Muscle layer of colon (tissue), 2 donors: ENCODE measurements around the gene SURF2.

Source experiments
- H3K27ac ChIP-seq: one replicate; pipeline ENCODE4 v1.7.0; 2013; ENCODE audit warnings: low read depth, mild to moderate bottlenecking, low read length, moderate library complexity
- H3K27me3 ChIP-seq, 2 donors: one replicate each; pipeline ENCODE4 v1.7.0; 2013; ENCODE audit warnings: low read length in 2 of 2, mild to moderate bottlenecking in 2 of 2; ENCODE audit not compliant: insufficient read depth in 2 of 2, control insufficient read depth in 1 of 2
- H3K36me3 ChIP-seq: one replicate; pipeline ENCODE4 v1.7.0; 2013; ENCODE audit warnings: mild to moderate bottlenecking, low read length; ENCODE audit not compliant: insufficient read depth
- H3K4me1 ChIP-seq: one replicate; pipeline ENCODE4 v1.7.0; 2013; ENCODE audit warnings: mild to moderate bottlenecking, low read length; ENCODE audit not compliant: insufficient read depth
- H3K4me3 ChIP-seq, 2 donors: one replicate each; pipeline ENCODE4 v1.7.0; 2013; ENCODE audit warnings: low read length in 2 of 2, low read depth in 1 of 2, mild to moderate bottlenecking in 1 of 2, moderate library complexity in 1 of 2
- H3K9ac ChIP-seq: one replicate; pipeline ENCODE4 v1.7.0; 2013; ENCODE audit warnings: low read length
- H3K9me3 ChIP-seq: one replicate; pipeline ENCODE4 v1.7.0; 2013; ENCODE audit warnings: mild to moderate bottlenecking, low read length
- donor health status: abdominal sarcoma.
- donor health status: Adenocarcinoma of cecum.

SURF2 gene

GRCh38 chr9:133339641-133340040, 16.7 kb upstream of the SURF2 start:
- H3K36me3 ChIP-seq: peaks cover 54% of the 10 kb centered on the region

GRCh38 chr9:133340256-133340655, 16.1 kb upstream of the SURF2 start:
- no peaks in the 10 kb centered on the region for H3K9me3 ChIP-seq
- H3K36me3 ChIP-seq: peaks cover 59% of the 10 kb centered on the region
- H3K27ac ChIP-seq: no peak overlapping the region
- H3K4me3 ChIP-seq: no peak overlapping the region
- H3K9ac ChIP-seq: no peak overlapping the region
- H3K27me3 ChIP-seq: no peaks in the 10 kb centered on the region
- peaks cover 4% of the 10 kb centered on the region for H3K4me1 ChIP-seq

More at GRCh38 chr9:133339641-133340040, 16.7 kb upstream of the SURF2 start:
- Histone ChIP-seq H3K9me3 (no peaks in the 10 kb centered on the region), H3K27ac (no peak overlapping the region), H3K27me3 (no peaks in the 10 kb centered on the region), H3K9ac (no peak overlapping the region), H3K4me1 (peaks cover 10% of the 10 kb centered on the region), H3K4me3 (no peak overlapping the region)

- Histone ChIP-seq H3K27me3 (no peaks in the 10 kb centered on the region), H3K36me3 (peaks cover 66% of the 10 kb centered on the region), H3K27ac (no peak overlapping the region), H3K9ac (no peak overlapping the region), H3K4me3 (no peak overlapping the region), H3K4me1 (peaks cover 9% of the 10 kb centered on the region), H3K9me3 (no peaks in the 10 kb centered on the region)
Measured at GRCh38 chr9:133340916-133341315, 15.4 kb upstream of the SURF2 start.

- Histone ChIP-seq H3K27ac (no peak overlapping the region), H3K9ac (no peak overlapping the region), H3K36me3 (peaks cover 70% of the 10 kb centered on the region), H3K9me3 (no peaks in the 10 kb centered on the region), H3K4me3 (no peak overlapping the region), H3K4me1 (peaks cover 13% of the 10 kb centered on the region), H3K27me3 (no peaks in the 10 kb centered on the region)
Measured at GRCh38 chr9:133341369-133342068, 14.8 kb upstream of the SURF2 start.

- Histone ChIP-seq H3K27ac (no peak overlapping the region), H3K4me1 (peaks cover 15% of the 10 kb centered on the region), H3K4me3 (no peak overlapping the region), H3K9me3 (no peaks in the 10 kb centered on the region), H3K36me3 (peaks cover 70% of the 10 kb centered on the region), H3K9ac (no peak overlapping the region), H3K27me3 (no peaks in the 10 kb centered on the region)
Measured at GRCh38 chr9:133342069-133342406, 14.3 kb upstream of the SURF2 start.

GRCh38 chr9:133342570-133342969, 13.8 kb upstream of the SURF2 start:
- Histone ChIP-seq H3K9ac (no peak overlapping the region), H3K36me3 (peaks cover 70% of the 10 kb centered on the region), H3K27ac (no peak overlapping the region), H3K4me1 (peaks cover 15% of the 10 kb centered on the region), H3K4me3 (no peak overlapping the region), H3K27me3 (no peaks in the 10 kb centered on the region), H3K9me3 (no peaks in the 10 kb centered on the region)

- H3K9ac ChIP-seq: no peak overlapping the region
- H3K36me3 ChIP-seq: peaks cover 73% of the 10 kb centered on the region
- no peaks in the 10 kb centered on the region for H3K9me3 ChIP-seq
- peaks cover 21% of the 10 kb centered on the region for H3K4me1 ChIP-seq
- H3K27me3 ChIP-seq: no peaks in the 10 kb centered on the region
- no peak overlapping the region for H3K4me3 ChIP-seq
- H3K27ac ChIP-seq: no peak overlapping the region
Measured at GRCh38 chr9:133344071-133344470, 12.3 kb upstream of the SURF2 start.

- Histone ChIP-seq H3K27me3 (no peaks in the 10 kb centered on the region), H3K9me3 (no peaks in the 10 kb centered on the region), H3K27ac (no peak overlapping the region), H3K9ac (no peak overlapping the region), H3K4me1 (peaks cover 29% of the 10 kb centered on the region), H3K4me3 (no peak overlapping the region), H3K36me3 (peaks cover 76% of the 10 kb centered on the region)
Measured at GRCh38 chr9:133344979-133345378, 11.4 kb upstream of the SURF2 start.

GRCh38 chr9:133345596-133345995, 10.8 kb upstream of the SURF2 start:
- Histone ChIP-seq H3K36me3 (peaks cover 76% of the 10 kb centered on the region), H3K4me1 (peaks cover 29% of the 10 kb centered on the region), H3K27me3 (no peaks in the 10 kb centered on the region), H3K27ac (no peak overlapping the region), H3K9ac (no peak overlapping the region), H3K9me3 (no peaks in the 10 kb centered on the region), H3K4me3 (no peak overlapping the region)

- peak overlapping the region; percentile 24 for H3K27ac ChIP-seq
- peaks cover 76% of the 10 kb centered on the region for H3K36me3 ChIP-seq
- peak overlapping the region; percentile 10 to 71 for H3K4me3 ChIP-seq
- H3K9me3 ChIP-seq: no peaks in the 10 kb centered on the region
- peak overlapping the region; percentile 71 for H3K9ac ChIP-seq
- no peaks in the 10 kb centered on the region for H3K27me3 ChIP-seq
- peaks cover 29% of the 10 kb centered on the region for H3K4me1 ChIP-seq
Measured at GRCh38 chr9:133346021-133346785, 10.1 kb upstream of the SURF2 start.

- Histone ChIP-seq H3K9ac (peak overlapping the region; percentile 71), H3K27ac (peak overlapping the region; percentile 93), H3K4me1 (peaks cover 29% of the 10 kb centered on the region), H3K36me3 (peaks cover 76% of the 10 kb centered on the region), H3K9me3 (no peaks in the 10 kb centered on the region), H3K27me3 (no peaks in the 10 kb centered on the region), H3K4me3 (peak overlapping the region; percentile 90 to 99)
Measured at GRCh38 chr9:133347515-133347984, 8.8 kb upstream of the SURF2 start.
